GM12892 (cell line): Measurements from ENCODE around the gene JAGN1.

Source experiments
- DNase-seq: peaks from one replicate; pipeline ENCODE4 v3.0.0; 2011; ENCODE audit not compliant: insufficient read length
- FAIRE-seq: peaks from 2 replicates; lab custom pipeline; 2011; peaks lifted over from hg19 to GRCh38; lab: Jason Lieb, UNC
- POLR2A ChIP-seq: IDR thresholded peaks from 2 replicates; pipeline ENCODE4 v1.6.1; 2011; ENCODE audit warnings: low read depth, low read length, control low read depth
- POLR2AphosphoS5 ChIP-seq: IDR thresholded peaks from 2 replicates; pipeline ENCODE4 v1.6.1; 2011; ENCODE audit warnings: low read depth, low read length, control low read depth
- TAF1 ChIP-seq: IDR thresholded peaks from 2 replicates; pipeline ENCODE4 v1.6.1; 2011; ENCODE audit warnings: low read depth, mild to moderate bottlenecking, control low read depth, low read length, borderline replicate concordance

Gene JAGN1

GRCh38 chr3:9915254-9916141 is 25.1 kb downstream of the JAGN1 start:
- DNase-seq (no peak), FAIRE-seq (no peak)
- TF ChIP-seq POLR2AphosphoS5 (no peak), POLR2A (no peak), TAF1 (no peak)

- no peak for TF ChIP-seq POLR2AphosphoS5
- TF ChIP-seq POLR2A: no peak
- no peak for TF ChIP-seq TAF1
- DNase-seq (no peak), FAIRE-seq (no peak)
These were observed 25.9 kb downstream of the JAGN1 start for GRCh38 chr3:9916346-9916733.

DNA sequence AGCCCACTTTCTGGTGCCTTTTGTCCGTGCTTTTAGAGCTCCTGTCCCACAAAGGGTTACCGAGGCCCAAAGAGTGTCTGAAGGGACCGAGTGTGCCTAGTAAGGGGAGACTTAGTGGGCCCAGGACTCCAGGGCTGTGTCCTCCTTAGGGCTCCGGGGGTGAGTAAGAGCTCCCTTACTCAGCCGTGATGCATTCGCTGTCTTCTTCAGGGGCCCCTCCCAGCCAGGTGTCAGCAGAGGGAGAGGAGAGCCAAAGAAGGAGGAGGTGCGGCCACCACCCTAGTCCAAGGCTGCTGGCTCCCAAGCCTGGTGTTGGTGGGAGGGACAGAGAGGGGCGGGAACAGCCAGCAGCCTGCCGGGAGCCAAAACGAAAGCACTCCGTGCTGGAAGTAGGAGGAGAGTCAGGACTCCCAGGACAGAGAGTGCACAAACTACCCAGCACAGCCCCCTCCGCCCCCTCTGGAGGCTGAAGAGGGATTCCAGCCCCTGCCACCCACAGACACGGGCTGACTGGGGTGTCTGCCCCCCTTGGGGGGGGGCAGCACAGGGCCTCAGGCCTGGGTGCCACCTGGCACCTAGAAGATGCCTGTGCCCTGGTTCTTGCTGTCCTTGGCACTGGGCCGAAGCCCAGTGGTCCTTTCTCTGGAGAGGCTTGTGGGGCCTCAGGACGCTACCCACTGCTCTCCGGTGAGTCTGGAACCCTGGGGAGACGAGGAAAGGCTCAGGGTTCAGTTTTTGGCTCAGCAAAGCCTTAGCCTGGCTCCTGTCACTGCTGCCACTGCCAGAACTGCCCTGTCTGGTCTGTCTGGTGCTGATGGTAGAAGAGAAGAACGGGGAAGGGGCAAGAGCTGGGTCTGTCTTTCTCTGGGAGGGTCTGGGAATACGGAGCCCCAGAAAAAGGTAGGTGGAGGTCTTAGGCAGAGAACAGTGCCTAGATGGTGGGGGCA is 26.6 kb downstream of the JAGN1 start, which contains the start of gene IL17RC:
Gene IL17RC, plus strand, starts transcription at position 365 of the 947 bp plus-strand sequence. Its CDS starts 218 bp downstream, at position 583.
- no peak for FAIRE-seq
- no peak for TF ChIP-seq POLR2AphosphoS5
- TF ChIP-seq POLR2A: no peak
- no peak for TF ChIP-seq TAF1
- no peak for DNase-seq

GRCh38 chr3:9917820-9918219 is 27.4 kb downstream of the JAGN1 start:
- DNase-seq (no peak), FAIRE-seq (no peak)
- TF ChIP-seq POLR2AphosphoS5: no peak
- TF ChIP-seq TAF1: no peak
- TF ChIP-seq POLR2A: no peak

GRCh38 chr3:9918261-9919038 is 28.0 kb downstream of the JAGN1 start:
- FAIRE-seq (no peak), DNase-seq (no peak)
- TF ChIP-seq TAF1 (no peak), POLR2AphosphoS5 (no peak), POLR2A (no peak)

DNA sequence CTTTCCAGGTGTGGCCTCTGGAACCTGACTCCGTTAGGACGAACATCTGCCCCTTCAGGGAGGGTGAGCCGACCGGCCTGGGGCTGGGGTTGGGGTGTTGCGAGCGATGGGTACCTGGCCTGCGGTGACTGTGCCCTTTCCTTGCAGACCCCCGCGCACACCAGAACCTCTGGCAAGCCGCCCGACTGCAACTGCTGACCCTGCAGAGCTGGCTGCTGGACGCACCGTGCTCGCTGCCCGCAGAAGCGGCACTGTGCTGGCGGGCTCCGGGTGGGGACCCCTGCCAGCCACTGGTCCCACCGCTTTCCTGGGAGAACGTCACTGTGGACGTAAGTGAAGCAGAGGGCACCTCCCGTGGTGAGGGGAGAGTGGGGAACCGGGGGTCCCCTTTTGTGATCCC is 37.7 kb downstream of the JAGN1 start:
- FAIRE-seq: no peak
- DNase-seq: no peak
- TF ChIP-seq POLR2A: no peak
- no peak for TF ChIP-seq POLR2AphosphoS5
- no peak for TF ChIP-seq TAF1

GRCh38 chr3:9930804-9931418 is 40.5 kb downstream of the JAGN1 start:
- DNase-seq (no peak), FAIRE-seq (no peak)
- no peak for TF ChIP-seq TAF1
- no peak for TF ChIP-seq POLR2A
- TF ChIP-seq POLR2AphosphoS5: no peak

GRCh38 chr3:9932535-9932842 is 42.1 kb downstream of the JAGN1 start:
- FAIRE-seq (no peak), DNase-seq (no peak)
- TF ChIP-seq POLR2A (no peak), POLR2AphosphoS5 (no peak)

DNA sequence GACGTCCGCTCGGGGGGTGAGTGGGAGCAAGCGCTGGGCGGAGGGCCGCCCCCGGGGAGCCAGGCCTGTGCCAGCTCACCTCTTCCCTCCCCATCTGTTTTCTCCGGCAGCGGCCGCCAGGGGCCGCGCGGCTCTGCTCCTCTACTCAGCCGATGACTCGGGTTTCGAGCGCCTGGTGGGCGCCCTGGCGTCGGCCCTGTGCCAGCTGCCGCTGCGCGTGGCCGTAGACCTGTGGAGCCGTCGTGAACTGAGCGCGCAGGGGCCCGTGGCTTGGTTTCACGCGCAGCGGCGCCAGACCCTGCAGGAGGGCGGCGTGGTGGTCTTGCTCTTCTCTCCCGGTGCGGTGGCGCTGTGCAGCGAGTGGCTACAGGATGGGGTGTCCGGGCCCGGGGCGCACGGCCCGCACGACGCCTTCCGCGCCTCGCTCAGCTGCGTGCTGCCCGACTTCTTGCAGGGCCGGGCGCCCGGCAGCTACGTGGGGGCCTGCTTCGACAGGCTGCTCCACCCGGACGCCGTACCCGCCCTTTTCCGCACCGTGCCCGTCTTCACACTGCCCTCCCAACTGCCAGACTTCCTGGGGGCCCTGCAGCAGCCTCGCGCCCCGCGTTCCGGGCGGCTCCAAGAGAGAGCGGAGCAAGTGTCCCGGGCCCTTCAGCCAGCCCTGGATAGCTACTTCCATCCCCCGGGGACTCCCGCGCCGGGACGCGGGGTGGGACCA is 42.6 kb downstream of the JAGN1 start:
- FAIRE-seq (peak; percentile 83), DNase-seq (peak; percentile 82)
- TF ChIP-seq POLR2AphosphoS5 (no peak), TAF1 (no peak), POLR2A (no peak; the same call in 1 of the 2 replicates)
